ENCODE results near the gene RBMS3. TPM values are rescaled to one million over a fixed set of nuclear protein-coding genes. Genes with fewer than 3 reads are reported as not detected.

Gene RBMS3
- total and polyA plus RNA-seq, 2 donors (not counting 1 experiment from before 2014, with no cell fraction given), result 26.9 to 68.4 TPM

DNA sequence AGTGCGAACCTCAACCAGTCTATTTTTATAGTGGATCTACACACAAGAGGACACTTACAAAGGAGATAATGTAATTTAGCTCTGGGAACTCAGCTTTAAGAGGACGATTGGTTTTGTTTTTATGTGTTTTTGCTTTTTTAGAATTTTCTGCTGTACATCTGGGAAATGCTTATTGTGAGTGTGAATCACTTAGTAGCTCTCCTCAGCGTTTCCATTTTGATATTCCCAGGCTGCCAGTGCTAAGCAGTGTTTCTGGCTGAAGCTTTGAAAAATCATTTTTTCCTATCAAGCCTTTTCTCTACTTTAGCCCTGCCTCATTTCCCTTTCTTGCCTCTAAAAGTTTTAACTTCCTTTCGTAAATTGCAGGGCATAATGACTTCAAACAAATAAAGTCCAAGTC, 117.9 kb downstream of the RBMS3 start:
- H3K79me2 ChIP-seq (ENCODE audit: control insufficient read depth, insufficient read depth, low read length), result no peaks in the 10 kb centered on the region
- no peak overlapping the region for H3K9ac ChIP-seq (ENCODE audit: insufficient read depth, low read length)
- no peaks in the 10 kb centered on the region for H3K36me3 ChIP-seq (ENCODE audit: control insufficient read depth, insufficient read depth, low read length)
- H3K4me2 ChIP-seq (ENCODE audit: extremely low read depth, insufficient read depth, low read length), result no peak overlapping the region
- no peaks in the 10 kb centered on the region for H4K20me1 ChIP-seq (ENCODE audit: control insufficient read depth, extremely low read depth, insufficient read depth, low read length)
- no peak for DNase-seq (ENCODE audit: low read depth in 2 of 2)
- H3K27ac ChIP-seq (ENCODE audit: insufficient read depth, low read length), result no peak overlapping the region
- H3K27me3 ChIP-seq (ENCODE audit: control insufficient read depth, insufficient read depth, low read length), result no peaks in the 10 kb centered on the region
- TF ChIP-seq EZH2 (IDR thresholded peaks at IDR 0.05; ENCODE audit: low read length, missing control alignments), result no peak
- TF ChIP-seq, protein P1, sequence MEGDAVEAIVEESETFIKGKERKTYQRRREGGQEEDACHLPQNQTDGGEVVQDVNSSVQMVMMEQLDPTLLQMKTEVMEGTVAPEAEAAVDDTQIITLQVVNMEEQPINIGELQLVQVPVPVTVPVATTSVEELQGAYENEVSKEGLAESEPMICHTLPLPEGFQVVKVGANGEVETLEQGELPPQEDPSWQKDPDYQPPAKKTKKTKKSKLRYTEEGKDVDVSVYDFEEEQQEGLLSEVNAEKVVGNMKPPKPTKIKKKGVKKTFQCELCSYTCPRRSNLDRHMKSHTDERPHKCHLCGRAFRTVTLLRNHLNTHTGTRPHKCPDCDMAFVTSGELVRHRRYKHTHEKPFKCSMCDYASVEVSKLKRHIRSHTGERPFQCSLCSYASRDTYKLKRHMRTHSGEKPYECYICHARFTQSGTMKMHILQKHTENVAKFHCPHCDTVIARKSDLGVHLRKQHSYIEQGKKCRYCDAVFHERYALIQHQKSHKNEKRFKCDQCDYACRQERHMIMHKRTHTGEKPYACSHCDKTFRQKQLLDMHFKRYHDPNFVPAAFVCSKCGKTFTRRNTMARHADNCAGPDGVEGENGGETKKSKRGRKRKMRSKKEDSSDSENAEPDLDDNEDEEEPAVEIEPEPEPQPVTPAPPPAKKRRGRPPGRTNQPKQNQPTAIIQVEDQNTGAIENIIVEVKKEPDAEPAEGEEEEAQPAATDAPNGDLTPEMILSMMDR (conservative IDR thresholded peaks at IDR 0.05 in 1 of 2, IDR thresholded peaks at IDR 0.05 in 1 of 2; ENCODE audit: low read depth in 1 of 2, low read length in 2 of 2), result no peak
- H2AFZ ChIP-seq (ENCODE audit: low read length), result no peak overlapping the region
- no peaks in the 10 kb centered on the region for H3K9me3 ChIP-seq (ENCODE audit: control insufficient read depth, insufficient read depth, low read depth, low read length)
- H3K4me1 ChIP-seq (ENCODE audit: control insufficient read depth, extremely low read depth, insufficient read depth, low read length), result no peaks in the 10 kb centered on the region
- no peak overlapping the region for H3K4me3 ChIP-seq (replicated peaks in 1 of 4; ENCODE audit: control extremely low read depth in 1 of 4, insufficient read depth in 1 of 4, low read depth in 3 of 4, low read length in 4 of 4)

DNA sequence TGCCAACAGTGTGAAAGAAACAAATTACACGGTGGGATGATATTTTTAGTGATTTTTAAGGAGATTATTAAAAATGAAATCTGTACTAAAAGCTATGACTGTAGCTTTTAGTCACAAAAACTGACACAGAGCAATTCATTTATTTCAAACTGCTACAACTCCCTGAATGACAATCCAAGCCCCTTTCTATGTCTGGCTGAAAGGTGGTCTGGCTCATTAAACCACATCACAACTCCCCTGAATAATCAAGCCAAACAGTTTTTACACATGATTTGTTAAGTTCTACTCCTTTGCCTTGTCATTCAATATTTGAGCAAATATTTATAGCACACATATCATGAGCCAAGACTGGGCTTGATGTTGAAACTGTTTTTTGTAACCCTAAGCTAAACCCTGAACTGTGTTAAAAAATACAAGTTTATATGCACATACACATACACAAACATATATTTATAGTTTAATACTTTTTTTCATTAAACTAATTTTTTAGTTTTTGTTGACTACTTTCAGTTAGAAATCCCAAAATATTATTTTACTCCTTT, 125.5 kb downstream of the RBMS3 start:
- H3K4me3 ChIP-seq (replicated peaks in 1 of 4; ENCODE audit: control extremely low read depth in 1 of 4, insufficient read depth in 1 of 4, low read depth in 3 of 4, low read length in 4 of 4), result no peak overlapping the region
- TF ChIP-seq, protein P1 (conservative IDR thresholded peaks at IDR 0.05 in 1 of 2, IDR thresholded peaks at IDR 0.05 in 1 of 2; ENCODE audit: low read depth in 1 of 2, low read length in 2 of 2), result no peak
- no peak for TF ChIP-seq EZH2 (IDR thresholded peaks at IDR 0.05; ENCODE audit: low read length, missing control alignments)
- H3K27ac ChIP-seq (ENCODE audit: insufficient read depth, low read length), result no peak overlapping the region
- H3K9me3 ChIP-seq (ENCODE audit: control insufficient read depth, insufficient read depth, low read depth, low read length), result no peaks in the 10 kb centered on the region
- DNase-seq (ENCODE audit: low read depth in 2 of 2), result peak in 1 of 2 donors; percentile 22
- peaks cover 4% of the 10 kb centered on the region for H3K79me2 ChIP-seq (ENCODE audit: control insufficient read depth, insufficient read depth, low read length)
- H3K4me1 ChIP-seq (ENCODE audit: control insufficient read depth, extremely low read depth, insufficient read depth, low read length), result no peaks in the 10 kb centered on the region
- H3K9ac ChIP-seq (ENCODE audit: insufficient read depth, low read length), result no peak overlapping the region
- H4K20me1 ChIP-seq (ENCODE audit: control insufficient read depth, extremely low read depth, insufficient read depth, low read length), result no peaks in the 10 kb centered on the region
- no peaks in the 10 kb centered on the region for H3K36me3 ChIP-seq (ENCODE audit: control insufficient read depth, insufficient read depth, low read length)
- H2AFZ ChIP-seq (ENCODE audit: low read length), result no peak overlapping the region
- H3K27me3 ChIP-seq (ENCODE audit: control insufficient read depth, insufficient read depth, low read length), result no peaks in the 10 kb centered on the region
- no peak overlapping the region for H3K4me2 ChIP-seq (ENCODE audit: extremely low read depth, insufficient read depth, low read length)

DNA sequence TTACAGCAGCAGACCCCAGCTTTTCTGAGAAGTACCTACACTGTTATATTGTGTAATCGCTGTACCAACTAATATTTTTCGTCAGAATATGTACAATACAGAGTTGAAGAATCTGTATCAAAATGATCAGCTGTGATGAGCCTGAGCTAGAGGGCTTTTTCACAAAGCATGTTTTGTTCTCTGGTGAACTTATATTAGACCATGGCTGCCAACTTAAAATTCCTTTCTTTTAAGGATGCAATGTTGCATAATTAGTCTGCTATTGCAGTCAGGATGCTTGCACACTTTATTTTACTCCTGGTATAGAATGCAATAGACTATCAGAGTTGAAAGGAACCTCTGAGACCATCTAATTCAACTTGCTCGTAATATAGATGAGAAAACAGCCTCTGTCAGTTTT, 127.8 kb downstream of the RBMS3 start:
- TF ChIP-seq EZH2 (IDR thresholded peaks at IDR 0.05; ENCODE audit: low read length, missing control alignments), result no peak
- H3K27me3 ChIP-seq (ENCODE audit: control insufficient read depth, insufficient read depth, low read length), result no peaks in the 10 kb centered on the region
- H3K27ac ChIP-seq (ENCODE audit: insufficient read depth, low read length), result no peak overlapping the region
- no peaks in the 10 kb centered on the region for H3K9me3 ChIP-seq (ENCODE audit: control insufficient read depth, insufficient read depth, low read depth, low read length)
- no peak overlapping the region for H3K9ac ChIP-seq (ENCODE audit: insufficient read depth, low read length)
- no peak overlapping the region for H2AFZ ChIP-seq (ENCODE audit: low read length)
- no peaks in the 10 kb centered on the region for H3K36me3 ChIP-seq (ENCODE audit: control insufficient read depth, insufficient read depth, low read length)
- no peaks in the 10 kb centered on the region for H3K4me1 ChIP-seq (ENCODE audit: control insufficient read depth, extremely low read depth, insufficient read depth, low read length)
- DNase-seq (ENCODE audit: low read depth in 2 of 2), result peak in 1 of 2 donors; percentile 45
- no peaks in the 10 kb centered on the region for H4K20me1 ChIP-seq (ENCODE audit: control insufficient read depth, extremely low read depth, insufficient read depth, low read length)
- H3K4me3 ChIP-seq (replicated peaks in 1 of 4; ENCODE audit: control extremely low read depth in 1 of 4, insufficient read depth in 1 of 4, low read depth in 3 of 4, low read length in 4 of 4), result no peak overlapping the region
- H3K4me2 ChIP-seq (ENCODE audit: extremely low read depth, insufficient read depth, low read length), result no peak overlapping the region
- H3K79me2 ChIP-seq (ENCODE audit: control insufficient read depth, insufficient read depth, low read length), result peaks cover 4% of the 10 kb centered on the region
